Right forelimb (tissue), 1 donor: Measurements from ENCODE around the gene JAZF1.

Experiments used
- DNase-seq: peaks from one replicate; pipeline ENCODE4 v3.0.0-alpha.2; 2018

Gene JAZF1

GRCh38 chr7:28133872-28134271 lies 46.7 kb downstream of the JAZF1 start:
- no peak for DNase-seq

GRCh38 chr7:28132959-28133870 lies 47.4 kb downstream of the JAZF1 start:
- DNase-seq = no peak

- no peak for DNase-seq
These were observed 50.3 kb downstream of the JAZF1 start for GRCh38 chr7:28130277-28130676.

GRCh38 chr7:28128608-28129007 lies 52.0 kb downstream of the JAZF1 start:
- DNase-seq = no peak

GRCh38 chr7:28126410-28127041 lies 54.1 kb downstream of the JAZF1 start:
- DNase-seq = no peak

- no peak for DNase-seq
These were observed 54.9 kb downstream of the JAZF1 start for GRCh38 chr7:28125431-28126409.

- DNase-seq = no peak
These were observed 56.2 kb downstream of the JAZF1 start for GRCh38 chr7:28124413-28124812.

- no peak for DNase-seq
These were observed 56.8 kb downstream of the JAZF1 start for GRCh38 chr7:28123752-28124151.

GRCh38 chr7:28121496-28121895 lies 59.1 kb downstream of the JAZF1 start:
- no peak for DNase-seq

- no peak for DNase-seq
These were observed 64.6 kb downstream of the JAZF1 start for GRCh38 chr7:28116041-28116440.

GRCh38 chr7:28115261-28115660 lies 65.3 kb downstream of the JAZF1 start:
- no peak for DNase-seq

GRCh38 chr7:28114056-28114455 lies 66.5 kb downstream of the JAZF1 start:
- DNase-seq = no peak

GRCh38 chr7:28112883-28113540 lies 67.6 kb downstream of the JAZF1 start:
- DNase-seq = no peak

GRCh38 chr7:28112467-28112866 lies 68.1 kb downstream of the JAZF1 start:
- DNase-seq = no peak

- DNase-seq = no peak
These were observed 68.6 kb downstream of the JAZF1 start for GRCh38 chr7:28112012-28112411.

GRCh38 chr7:28110427-28111012 lies 70.1 kb downstream of the JAZF1 start:
- DNase-seq = no peak

- DNase-seq = no peak
These were observed 71.8 kb downstream of the JAZF1 start for GRCh38 chr7:28108747-28109146.

- no peak for DNase-seq
These were observed 72.6 kb downstream of the JAZF1 start for GRCh38 chr7:28107960-28108359.

GRCh38 chr7:28106321-28106829 lies 74.2 kb downstream of the JAZF1 start:
- no peak for DNase-seq

- no peak for DNase-seq
These were observed 75.4 kb downstream of the JAZF1 start for GRCh38 chr7:28105234-28105633.

- DNase-seq = no peak
These were observed 75.8 kb downstream of the JAZF1 start for GRCh38 chr7:28104811-28105210.

- no peak for DNase-seq
These were observed 76.5 kb downstream of the JAZF1 start for GRCh38 chr7:28104041-28104541.
